OCI-LY3 (cell line): Measurements from ENCODE around the gene NAT8L.

ENCODE experiments used
- H2AFZ ChIP-seq: fragments of 200-600, 300-600 bp; shearing (Covaris generic); 2 replicates; pipeline ENCODE4 v1.6.0; 2014; ENCODE audit warnings: antibody characterized with exemption, low read depth, low read length
- H3K27ac ChIP-seq: fragments of 200-600, 300-600 bp; sonication (generic); 2 replicates; pipeline ENCODE4 v1.5.1; 2014; ENCODE audit warnings: mild to moderate bottlenecking, low read length, moderate library complexity, mixed read lengths
- H3K27me3 ChIP-seq: fragments of 200-600, 300-600 bp; sonication (generic); 2 replicates; pipeline ENCODE4 v1.6.1; 2014; ENCODE audit warnings: low read depth, low read length, mixed read lengths
- H3K36me3 ChIP-seq: fragments of 200-600, 300-600 bp; sonication (generic); replicated peaks from 2 replicates; pipeline ENCODE3; 2014; ENCODE audit warnings: low read depth, low read length, mixed read lengths
- H3K4me1 ChIP-seq: fragments of 300-600, 200-600 bp; sonication (generic); 2 replicates; pipeline ENCODE4 v1.6.1; 2014; ENCODE audit warnings: low read length, mixed read lengths
- H3K4me2 ChIP-seq: fragments of 200-600, 300-600 bp; sonication (generic); 2 replicates; pipeline ENCODE4 v1.6.1; 2014; ENCODE audit warnings: low read length, mixed read lengths
- H3K4me3 ChIP-seq: fragments of 300-600, 200-600 bp; sonication (generic); 2 replicates; pipeline ENCODE4 v1.5.1; 2014; ENCODE audit warnings: antibody characterized with exemption, mild to moderate bottlenecking, low read length, moderate library complexity
- H3K79me2 ChIP-seq: fragments of 300-600, 200-600 bp; shearing (Covaris generic); 2 replicates; pipeline ENCODE4 v1.6.1; 2014; ENCODE audit warnings: mild to moderate bottlenecking, low read length, mixed read lengths
- H3K9ac ChIP-seq: fragments of 300-600, 200-600 bp; shearing (Covaris generic); 2 replicates; pipeline ENCODE4 v1.6.0; 2014; ENCODE audit warnings: mild to moderate bottlenecking, low read length, moderate library complexity
- H3K9me3 ChIP-seq: fragments of 200-600, 300-600 bp; shearing (Covaris generic); 2 replicates; pipeline ENCODE4 v1.6.1; 2014; ENCODE audit warnings: low read length, mixed read lengths; ENCODE audit not compliant: insufficient read depth
- H4K20me1 ChIP-seq: fragments of 200-600, 300-600 bp; sonication (generic); 2 replicates; pipeline ENCODE4 v1.6.1; 2016; ENCODE audit warnings: low read length, mixed read lengths; ENCODE audit not compliant: insufficient read depth
- CTCF ChIP-seq: fragments of 200-600, 300-600 bp; sonication (generic); IDR thresholded peaks from 2 replicates; pipeline ENCODE4 v1.5.1; 2014; ENCODE audit warnings: antibody characterized with exemption, low read length, low read depth
- EZH2phosphoT487 ChIP-seq: fragments of 200-600 bp; shearing (Covaris generic); IDR thresholded peaks from 2 replicates; pipeline ENCODE4 v1.6.1; 2018; ENCODE audit warnings: antibody characterized with exemption, mixed run types, low read depth

NAT8L gene

GRCh38 chr4:2073808-2074481, 14.8 kb downstream of the NAT8L start:
- no peaks in the 10 kb centered on the region for H3K36me3 ChIP-seq
- H3K9ac ChIP-seq, result no peak overlapping the region
- no peaks in the 10 kb centered on the region for H3K4me1 ChIP-seq
- H3K27me3 ChIP-seq, result no peaks in the 10 kb centered on the region
- H4K20me1 ChIP-seq, result no peaks in the 10 kb centered on the region
- no peak overlapping the region for H2AFZ ChIP-seq
- no peaks in the 10 kb centered on the region for H3K9me3 ChIP-seq
- H3K4me2 ChIP-seq, result no peak overlapping the region
- no peaks in the 10 kb centered on the region for H3K79me2 ChIP-seq
- TF ChIP-seq CTCF (no peak), EZH2phosphoT487 (no peak)
- no peak overlapping the region for H3K4me3 ChIP-seq
- no peak overlapping the region for H3K27ac ChIP-seq

- Histone ChIP-seq H2AFZ (no peak overlapping the region), H3K4me2 (no peak overlapping the region), H3K4me1 (no peaks in the 10 kb centered on the region), H3K9me3 (no peaks in the 10 kb centered on the region), H3K27me3 (no peaks in the 10 kb centered on the region), H3K4me3 (no peak overlapping the region), H3K36me3 (no peaks in the 10 kb centered on the region), H3K79me2 (no peaks in the 10 kb centered on the region), H4K20me1 (no peaks in the 10 kb centered on the region), H3K9ac (no peak overlapping the region), H3K27ac (no peak overlapping the region)
- TF ChIP-seq EZH2phosphoT487, result no peak
- no peak for TF ChIP-seq CTCF
Observed at GRCh38 chr4:2074588-2074987, 15.5 kb downstream of the NAT8L start.

GRCh38 chr4:2075171-2075986, 16.3 kb downstream of the NAT8L start:
- Histone ChIP-seq H3K79me2 (no peaks in the 10 kb centered on the region), H3K27ac (no peak overlapping the region), H3K9ac (no peak overlapping the region), H2AFZ (no peak overlapping the region), H3K4me1 (no peaks in the 10 kb centered on the region), H3K4me3 (no peak overlapping the region), H3K4me2 (no peak overlapping the region), H3K27me3 (no peaks in the 10 kb centered on the region), H3K9me3 (no peaks in the 10 kb centered on the region), H4K20me1 (no peaks in the 10 kb centered on the region), H3K36me3 (no peaks in the 10 kb centered on the region)
- TF ChIP-seq CTCF (no peak), EZH2phosphoT487 (no peak)

- H2AFZ ChIP-seq, result no peak overlapping the region
- no peak overlapping the region for H3K27ac ChIP-seq
- H3K4me1 ChIP-seq, result no peaks in the 10 kb centered on the region
- no peaks in the 10 kb centered on the region for H3K9me3 ChIP-seq
- no peaks in the 10 kb centered on the region for H4K20me1 ChIP-seq
- TF ChIP-seq CTCF (no peak), EZH2phosphoT487 (no peak)
- H3K79me2 ChIP-seq, result no peaks in the 10 kb centered on the region
- no peak overlapping the region for H3K4me2 ChIP-seq
- H3K9ac ChIP-seq, result no peak overlapping the region
- H3K4me3 ChIP-seq, result no peak overlapping the region
- H3K27me3 ChIP-seq, result no peaks in the 10 kb centered on the region
- no peaks in the 10 kb centered on the region for H3K36me3 ChIP-seq
Observed at GRCh38 chr4:2075987-2076907, 17.1 kb downstream of the NAT8L start.
